SK-N-SH (cell line): Measurements from ENCODE around the gene ADPRHL1. TPM values are rescaled to one million over a fixed set of nuclear protein-coding genes. Genes with fewer than 3 reads are reported as not detected.

ENCODE experiments used
- CTCF ChIA-PET: fragments of 300-600, 350-600 bp; formaldehyde crosslinking; extraction: SDS; loops from one replicate; lab custom pipeline; 2021; lab: Yijun Ruan, JAX
- POLR2A ChIA-PET: fragments of 350-600 bp; sonication (Branson Sonifier 250); formaldehyde crosslinking; extraction: SDS; loops from one replicate; lab custom pipeline; 2020; ENCODE audit warnings: antibody characterized with exemption, inconsistent platforms; lab: Yijun Ruan, JAX
- DNase-seq: peaks from one replicate; pipeline ENCODE4 v3.0.0; 2012
- H2AFZ ChIP-seq: fragments of 200-600 bp; sonication (generic); 2 replicates; pipeline ENCODE4 v1.8.1; 2016; ENCODE audit warnings: antibody characterized with exemption, mild to moderate bottlenecking, low read depth
- H3F3A ChIP-seq: fragments of 200-600 bp; sonication (generic); replicated peaks from 2 replicates; pipeline ENCODE3; 2016; ENCODE audit warnings: antibody characterized with exemption, mild to moderate bottlenecking; ENCODE audit not compliant: insufficient read depth
- H3K27ac ChIP-seq, 2 experiments: fragments of 200-500 bp in 1 of 2; fragments of 200-600 bp in 1 of 2; sonication (Bioruptor generic) in 1 of 2; sonication (generic), shearing (Covaris generic) in 1 of 2; 2 replicates each; pipeline versions ENCODE4 v1.5.1 to v1.6.1; 2014 to 2016; ENCODE audit warnings: low read depth in 2 of 2, inconsistent platforms in 1 of 2, low read length in 1 of 2, mild to moderate bottlenecking in 1 of 2, mixed read lengths in 1 of 2
- H3K27me3 ChIP-seq: fragments of 200-600 bp; sonication (generic), shearing (Covaris generic); 2 replicates; pipeline ENCODE4 v1.6.1; 2016; ENCODE audit warnings: mixed run types; ENCODE audit not compliant: insufficient read depth
- H3K36me3 ChIP-seq, 2 experiments: fragments of 200-500 bp in 1 of 2; fragments of 200-600 bp in 1 of 2; sonication (Bioruptor generic) in 1 of 2; sonication (generic) in 1 of 2; replicated peaks in 1 of 2; 2 replicates each; pipeline versions ENCODE3 to v1.5.1; 2014 to 2016; ENCODE audit warnings: low read length in 1 of 2, mild to moderate bottlenecking in 1 of 2; ENCODE audit not compliant: insufficient read depth in 2 of 2, control insufficient read depth in 1 of 2
- H3K4me1 ChIP-seq, 2 experiments: fragments of 200-500 bp in 1 of 2; fragments of 200-600 bp in 1 of 2; sonication (Bioruptor generic) in 1 of 2; sonication (generic), shearing (Covaris generic) in 1 of 2; 2 replicates each; pipeline versions ENCODE4 v1.5.1 to v1.6.1; 2014 to 2016; ENCODE audit warnings: low read depth in 1 of 2, low read length in 1 of 2, mixed run types in 1 of 2; ENCODE audit not compliant: insufficient read depth in 2 of 2, control insufficient read depth in 1 of 2
- H3K4me2 ChIP-seq: fragments of 200-600 bp; sonication (generic), shearing (Covaris generic); 2 replicates; pipeline ENCODE4 v1.6.1; 2017; ENCODE audit warnings: mixed run types
- H3K4me3 ChIP-seq, 2 experiments: fragments of 200-500 bp in 1 of 2; fragments of 200-600 bp in 1 of 2; sonication (Bioruptor generic) in 1 of 2; sonication (generic), shearing (Covaris generic) in 1 of 2; 2 replicates each; pipeline versions ENCODE4 v1.5.1 to v1.8.1; 2014 to 2016; ENCODE audit warnings: low read depth in 2 of 2, inconsistent platforms in 1 of 2, low read length in 1 of 2, mild to moderate bottlenecking in 1 of 2, mixed read lengths in 1 of 2, moderate library complexity in 1 of 2
- H3K79me2 ChIP-seq: fragments of 200-600 bp; sonication (generic); 2 replicates; pipeline ENCODE4 v1.8.1; 2017; ENCODE audit warnings: mild to moderate bottlenecking; ENCODE audit not compliant: insufficient read depth
- H3K9ac ChIP-seq: fragments of 200-600 bp; sonication (generic); 2 replicates; pipeline ENCODE4 v1.6.1; 2017; ENCODE audit warnings: mixed run types
- H3K9me2 ChIP-seq: fragments of 200-600 bp; sonication (generic); 2 replicates; pipeline ENCODE4 v1.6.1; 2017; ENCODE audit warnings: mixed run types
- H3K9me3 ChIP-seq: fragments of 200-600 bp; sonication (generic); 2 replicates; pipeline ENCODE4 v1.6.1; 2017; ENCODE audit warnings: mixed run types, mild to moderate bottlenecking, moderate library complexity
- H4K20me1 ChIP-seq: fragments of 200-600 bp; sonication (generic); 2 replicates; pipeline ENCODE4 v1.6.1; 2017; ENCODE audit warnings: mild to moderate bottlenecking, mixed run types; ENCODE audit not compliant: insufficient read depth
- CTCF ChIP-seq: fragments of 200-600 bp; sonication (generic); IDR thresholded peaks from 2 replicates; pipeline ENCODE4 v1.6.1; 2017; ENCODE audit warnings: antibody characterized with exemption, mild to moderate bottlenecking, moderate library complexity
- EP300 ChIP-seq, 2 experiments: IDR thresholded peaks; 2 replicates each; pipeline versions ENCODE4 v1.4.0 to v1.6.1; 2012; ENCODE audit warnings: borderline replicate concordance in 1 of 2, low read depth in 1 of 2, low read length in 1 of 2
- FOSL2 ChIP-seq: IDR thresholded peaks from 2 replicates; pipeline ENCODE4 v1.4.0; 2012; ENCODE audit warnings: low read depth, mild to moderate bottlenecking, moderate library complexity, borderline replicate concordance
- FOXJ3 ChIP-seq: sonication (generic); formaldehyde crosslinking; IDR thresholded peaks from 2 replicates; pipeline ENCODE4 v1.5.1; 2020; ENCODE audit warnings: mild to moderate bottlenecking, missing genetic modification reagents
- GABPA ChIP-seq: IDR thresholded peaks from 2 replicates; pipeline ENCODE4 v1.4.0; 2012; ENCODE audit warnings: low read depth, mild to moderate bottlenecking
- IRF3 ChIP-seq: fragments of 150-350 bp; IDR thresholded peaks from 2 replicates; pipeline ENCODE4 v1.6.1; 2016; ENCODE audit warnings: mild to moderate bottlenecking, low read depth, low read length
- NRF1 ChIP-seq: IDR thresholded peaks from 2 replicates; pipeline ENCODE4 v1.6.1; 2012; ENCODE audit warnings: low read depth, mild to moderate bottlenecking, low read length
- PBX3 ChIP-seq: IDR thresholded peaks from 2 replicates; pipeline ENCODE4; 2012
- RAD21 ChIP-seq: IDR thresholded peaks from 2 replicates; pipeline ENCODE4 v1.6.1; 2012; ENCODE audit warnings: mild to moderate bottlenecking, low read length
- RCOR1 ChIP-seq: fragments of 150-350 bp; IDR thresholded peaks from 2 replicates; pipeline ENCODE4 v1.6.1; 2017; ENCODE audit warnings: antibody characterized with exemption, low read length
- REST ChIP-seq: IDR thresholded peaks from 2 replicates; pipeline ENCODE4 v1.6.1; 2012; ENCODE audit warnings: mild to moderate bottlenecking, low read depth, low read length, moderate library complexity
- RFX5 ChIP-seq: IDR thresholded peaks from 2 replicates; pipeline ENCODE4 v1.6.1; 2012; ENCODE audit warnings: mild to moderate bottlenecking, improper control_type of control experiment, low read length
- SIN3A ChIP-seq: IDR thresholded peaks from 2 replicates; pipeline ENCODE4 v1.6.1; 2012; ENCODE audit warnings: low read depth, mild to moderate bottlenecking, low read length, moderate library complexity, borderline replicate concordance
- TAF1 ChIP-seq: IDR thresholded peaks from 2 replicates; pipeline ENCODE4 v1.6.1; 2012; ENCODE audit warnings: low read depth, mild to moderate bottlenecking, low read length, moderate library complexity, borderline replicate concordance
- TCF12 ChIP-seq: IDR thresholded peaks from 2 replicates; pipeline ENCODE4 v1.4.0; 2012
- ZBTB33 ChIP-seq: IDR thresholded peaks from 2 replicates; pipeline ENCODE4 v1.4.0; 2012; ENCODE audit warnings: low read depth, borderline replicate concordance
- WGBS: methylation state at CpG from one replicate; pipeline ENCODE4 v1.1.6; 2017; ENCODE audit warnings: low lambda C conversion rate; 5-methylcytosine and 5-hydroxymethylcytosine counted together
- polyA plus RNA-seq, 3 experiments: library from polyadenylated mRNA; depleted of rRNA; stranded (reverse); fragments of >200 nt; gene quantifications; 2 replicates each; pipeline ENCODE4 v1.2.3, GENCODE V29; 2012

Gene ADPRHL1
- polyA plus RNA-seq, 1 of the 3 experiments (the other 2 are of a cell fraction) = 1.0 TPM

GRCh38 chr13:113367771-113368170, 85.5 kb downstream of the ADPRHL1 start:
- no peak for TF ChIP-seq TAF1
- TF ChIP-seq TCF12 = no peak
- TF ChIP-seq EP300 (IDR thresholded peaks at IDR 0.05; ENCODE audit: borderline replicate concordance in 1 of 2, low read depth in 1 of 2, low read length in 1 of 2) = no peak
- no peak for TF ChIP-seq FOSL2
- no peak for TF ChIP-seq PBX3
- no peak for TF ChIP-seq RCOR1
- TF ChIP-seq CTCF = no peak
- no peak for TF ChIP-seq IRF3
- TF ChIP-seq RAD21 = no peak
- no peak for TF ChIP-seq ZBTB33
- TF ChIP-seq RFX5 = no peak
- TF ChIP-seq REST = no peak
- no peak for TF ChIP-seq SIN3A
- no peak for TF ChIP-seq FOXJ3 (CRISPR knock-in tag)
- no peak for TF ChIP-seq NRF1
- TF ChIP-seq GABPA = no peak
- H3K4me2 ChIP-seq = no peak overlapping the region
- H3F3A ChIP-seq = no peaks in the 10 kb centered on the region
- H3K4me1 ChIP-seq = peaks cover 0 to 10% of the 10 kb centered on the region in 2 experiments; a peak in 1 of 4 replicates
- POLR2A ChIA-PET = interaction anchor here (0.7 kb wide), 1 partner anchor 253 kb away, joined by 3 read pairs; no protein-coding TSS in a partner anchor
- 78% methylated on average over 6 of the region's 6 CpGs for WGBS
- no peak overlapping the region for H2AFZ ChIP-seq
- CTCF ChIA-PET = no interaction called here
- H3K9me2 ChIP-seq = no peaks in the 10 kb centered on the region
- no peaks in the 10 kb centered on the region for H4K20me1 ChIP-seq
- no peak for DNase-seq
- no peaks in the 10 kb centered on the region for H3K9me3 ChIP-seq
- H3K9ac ChIP-seq = no peak overlapping the region
- H3K36me3 ChIP-seq = no peaks in the 10 kb centered on the region
- no peaks in the 10 kb centered on the region for H3K27me3 ChIP-seq
- no peak overlapping the region for H3K27ac ChIP-seq
- H3K4me3 ChIP-seq = no peak overlapping the region
- peaks cover 4% of the 10 kb centered on the region; the same call in 1 of the 2 replicates for H3K79me2 ChIP-seq
